Measurements from ENCODE around the gene SMIM20. TPM values are rescaled to one million over a fixed set of nuclear protein-coding genes. Genes with fewer than 3 reads are reported as not detected.

The SMIM20 gene
- total RNA-seq, 1 donor from 2014 or later: 15.2 TPM

- intact Hi-C loops (cut with micrococcal nuclease): no loop called here
Measured at GRCh38 chr4:25925486-25926201, 11.6 kb downstream of the SMIM20 start.

DNA sequence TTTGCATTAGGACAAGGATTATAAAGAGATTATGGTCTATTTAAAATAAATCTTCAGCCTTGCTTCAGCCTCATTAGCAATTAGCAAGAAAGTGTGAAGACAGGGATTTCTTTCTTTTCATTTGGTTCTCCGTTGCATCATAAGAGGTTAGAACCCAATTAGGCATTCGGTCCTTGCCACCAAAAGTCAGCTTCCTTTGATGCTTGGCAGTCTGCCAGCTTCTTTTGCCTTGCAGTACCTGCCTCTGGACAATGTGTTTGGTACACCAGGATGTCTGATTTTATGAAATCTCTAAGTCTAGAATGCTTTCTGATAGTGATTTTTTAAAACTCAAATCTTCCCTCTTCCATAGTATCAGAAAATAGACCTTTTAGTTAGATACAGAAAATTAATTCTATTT, 12.4 kb downstream of the SMIM20 start:
- intact Hi-C loops (cut with micrococcal nuclease): no loop called here

DNA sequence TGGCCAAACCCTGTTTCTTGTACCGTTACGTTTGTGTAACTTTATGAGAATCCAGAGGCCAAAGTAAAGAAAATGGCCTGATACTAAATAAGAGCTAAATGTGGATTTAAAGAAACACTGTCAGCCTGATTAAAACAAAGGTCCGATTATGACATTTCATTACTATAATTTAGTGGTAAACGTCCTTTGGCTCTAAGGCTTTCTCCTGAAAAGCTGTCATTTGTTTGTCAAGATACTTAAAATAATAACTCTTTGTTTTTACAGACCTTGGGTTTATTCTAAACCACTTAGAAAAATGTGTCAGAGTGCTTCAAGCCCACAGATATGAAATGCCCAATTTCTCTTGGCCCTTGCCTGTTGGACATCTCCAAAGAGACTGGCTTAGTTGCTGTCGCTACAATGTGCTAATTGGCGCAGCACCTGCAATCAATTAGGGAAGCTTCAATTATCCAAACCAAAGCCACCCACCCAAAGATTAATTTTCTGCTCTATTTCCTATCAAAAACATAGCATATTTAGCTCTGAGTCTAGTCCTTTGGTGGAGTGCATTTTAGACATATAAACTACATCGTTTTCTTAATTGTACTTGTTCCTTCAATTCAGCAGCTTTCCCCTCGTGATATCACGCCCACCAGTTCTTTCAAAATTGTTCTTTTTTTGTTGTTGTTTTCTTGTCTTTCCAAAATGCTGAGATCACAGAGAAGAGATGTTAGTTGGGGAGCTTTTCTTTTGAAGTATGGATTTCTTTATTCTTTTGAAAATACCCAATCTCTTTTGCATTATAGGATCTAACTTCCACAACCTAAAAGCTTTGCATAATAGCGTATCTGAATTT, 13.6 kb downstream of the SMIM20 start:
- intact Hi-C loops (cut with micrococcal nuclease): no loop called here

- intact Hi-C loops (cut with micrococcal nuclease): no loop called here
Measured at GRCh38 chr4:25928379-25929297, 14.6 kb downstream of the SMIM20 start.

- intact Hi-C loops (cut with micrococcal nuclease): no loop called here
Measured at GRCh38 chr4:25929298-25929686, 15.3 kb downstream of the SMIM20 start.

DNA sequence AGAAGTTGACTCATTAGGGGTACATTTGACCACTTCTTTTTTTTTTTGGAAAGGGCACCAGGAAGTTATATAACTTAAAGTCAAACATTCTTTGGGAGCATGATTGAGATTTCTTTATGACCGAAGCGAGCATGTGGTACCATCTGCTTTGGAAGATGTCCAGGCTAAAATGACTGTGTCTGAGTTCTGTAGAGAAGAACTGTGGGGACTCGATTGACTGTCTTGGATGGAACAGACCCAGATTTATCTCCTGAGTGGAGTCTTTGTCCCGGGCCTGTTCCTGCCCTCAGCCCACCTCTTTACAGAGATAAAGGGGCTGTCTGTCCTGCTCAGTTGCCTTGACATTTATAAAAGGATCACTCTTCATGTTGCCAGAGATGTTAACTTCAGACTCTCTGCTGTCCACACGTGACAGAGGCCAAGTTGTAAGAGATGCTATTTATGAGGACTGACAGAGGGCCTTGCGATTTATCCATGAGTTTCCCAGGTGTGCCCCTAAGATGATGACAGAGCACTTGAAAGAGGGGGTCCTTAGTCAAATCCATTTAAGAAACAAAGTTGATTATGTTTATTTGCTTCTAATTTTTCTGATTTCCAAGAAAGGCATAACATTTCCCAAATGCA, 16.8 kb downstream of the SMIM20 start:
- intact Hi-C loops (cut with micrococcal nuclease): no loop called here

DNA sequence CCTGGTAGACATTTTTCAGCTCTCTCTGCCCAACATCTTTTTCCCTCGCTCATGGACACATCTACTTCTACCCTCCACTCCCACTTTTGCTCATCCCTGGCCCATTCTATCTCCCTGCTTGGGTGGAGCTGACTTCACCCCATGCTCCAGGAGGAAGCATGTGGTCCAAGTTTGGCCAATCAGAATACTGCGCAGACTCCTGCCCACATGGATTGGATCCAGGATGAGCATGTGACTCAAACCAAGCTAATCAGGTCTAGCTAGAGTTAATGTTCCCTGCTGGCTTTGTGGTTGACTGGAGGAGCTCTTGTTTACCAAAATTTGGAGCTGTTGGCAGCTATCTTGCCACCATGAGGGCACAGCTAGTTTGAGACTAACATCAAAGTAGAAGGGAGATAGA, 22.7 kb downstream of the SMIM20 start:
- intact Hi-C loops (cut with micrococcal nuclease): loop anchor here (5.0 kb wide), 1 partner anchor 476 kb away; no protein-coding TSS in a partner anchor

GRCh38 chr4:25937801-25938200, 23.8 kb downstream of the SMIM20 start:
- intact Hi-C loops (cut with micrococcal nuclease): loop anchor here (2.0 to 5.0 kb wide), 2 partner anchors 23 to 474 kb away; partner anchors contain the start of gene SMIM20

DNA sequence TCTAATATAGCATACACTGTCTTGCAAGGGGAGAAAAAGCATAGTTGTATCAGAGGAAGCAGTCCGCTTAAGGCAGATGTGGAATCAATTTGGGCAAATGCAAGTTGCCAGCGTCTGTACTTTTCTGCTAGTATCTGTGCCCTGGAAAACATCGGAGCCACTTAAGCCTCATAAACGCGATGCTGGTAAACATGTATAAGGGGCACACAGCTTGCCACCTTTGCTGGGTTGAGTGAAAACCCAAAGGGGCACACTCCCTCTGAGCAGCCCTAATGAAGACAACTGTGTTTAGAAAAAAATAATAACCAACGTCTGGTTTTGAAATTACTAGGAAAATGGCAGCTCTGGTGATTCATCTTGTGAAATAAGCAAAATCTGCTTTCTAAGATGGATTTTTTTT, 24.3 kb downstream of the SMIM20 start:
- intact Hi-C loops (cut with micrococcal nuclease): loop anchor here (2.0 to 5.0 kb wide), 2 partner anchors 24 to 474 kb away; partner anchors contain the start of gene SMIM20

GRCh38 chr4:25938787-25939186, 24.8 kb downstream of the SMIM20 start:
- intact Hi-C loops (cut with micrococcal nuclease): loop anchor here (2.0 to 5.0 kb wide), 2 partner anchors 24 to 474 kb away; partner anchors contain the start of gene SMIM20

DNA sequence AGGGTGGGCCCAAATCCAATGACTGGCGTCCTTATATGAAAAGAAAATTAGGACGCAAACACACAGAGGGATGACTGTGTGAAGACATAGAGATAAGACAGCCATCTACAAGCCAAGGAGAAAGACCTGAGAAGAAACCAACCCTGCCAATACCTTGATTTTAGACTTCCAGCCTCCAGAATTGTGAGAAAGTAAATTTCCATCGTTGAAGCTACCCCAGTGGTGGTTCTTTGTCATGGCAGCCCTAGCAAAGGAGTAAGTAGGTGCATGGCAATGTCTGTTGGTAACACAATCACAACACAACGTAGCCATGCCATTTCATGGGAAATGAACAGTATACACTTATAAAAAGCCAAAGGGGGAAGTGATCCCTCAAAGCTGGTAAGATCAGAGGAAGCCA, 25.3 kb downstream of the SMIM20 start:
- intact Hi-C loops (cut with micrococcal nuclease): loop anchor here (2.0 to 5.0 kb wide), 2 partner anchors 25 to 473 kb away; partner anchors contain the start of gene SMIM20

GRCh38 chr4:25941457-25942221, 27.6 kb downstream of the SMIM20 start:
- intact Hi-C loops (cut with micrococcal nuclease): no loop called here

GRCh38 chr4:25943312-25943711, 29.3 kb downstream of the SMIM20 start:
- intact Hi-C loops (cut with micrococcal nuclease): no loop called here

DNA sequence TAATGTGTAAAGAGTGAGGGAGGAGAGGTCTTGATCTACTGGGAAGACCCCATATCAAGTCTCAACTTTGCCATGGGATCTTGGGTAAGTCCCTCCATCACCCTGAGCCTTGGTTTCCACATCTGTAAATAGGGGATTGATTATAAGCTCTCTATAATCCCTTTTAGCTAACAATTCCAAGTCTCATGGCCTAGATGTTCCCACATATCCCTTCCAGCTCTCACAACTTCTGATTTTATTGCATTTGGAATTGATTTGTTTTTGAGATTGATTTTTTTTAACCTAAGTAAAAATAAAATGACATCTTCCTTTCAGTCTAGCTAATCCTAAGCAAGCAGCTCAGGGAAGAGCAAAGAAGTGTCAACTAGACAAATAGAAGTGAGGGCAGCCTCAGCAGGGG, 29.8 kb downstream of the SMIM20 start:
- intact Hi-C loops (cut with micrococcal nuclease): no loop called here

DNA sequence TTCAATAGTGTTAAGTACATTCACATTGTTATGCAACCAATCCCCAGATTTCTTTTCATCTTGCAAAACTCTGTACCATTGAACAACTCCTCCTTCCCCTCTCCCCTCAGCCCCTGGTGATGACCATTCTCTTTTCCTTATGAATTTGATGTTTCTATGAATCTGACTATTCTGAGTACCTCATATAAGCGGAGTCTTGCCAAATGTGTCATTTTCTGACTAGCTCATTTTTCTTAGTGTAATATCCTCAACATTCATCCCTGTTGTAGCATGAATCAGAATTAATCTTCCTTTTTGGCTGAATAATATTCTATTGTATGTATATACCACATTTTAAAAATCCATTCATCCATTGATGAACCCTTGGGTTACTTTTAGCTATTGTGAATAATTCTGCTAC, 34.0 kb downstream of the SMIM20 start:
- intact Hi-C loops (cut with micrococcal nuclease): no loop called here

- intact Hi-C loops (cut with micrococcal nuclease): no loop called here
Measured at GRCh38 chr4:25949173-25949748, 35.2 kb downstream of the SMIM20 start.

DNA sequence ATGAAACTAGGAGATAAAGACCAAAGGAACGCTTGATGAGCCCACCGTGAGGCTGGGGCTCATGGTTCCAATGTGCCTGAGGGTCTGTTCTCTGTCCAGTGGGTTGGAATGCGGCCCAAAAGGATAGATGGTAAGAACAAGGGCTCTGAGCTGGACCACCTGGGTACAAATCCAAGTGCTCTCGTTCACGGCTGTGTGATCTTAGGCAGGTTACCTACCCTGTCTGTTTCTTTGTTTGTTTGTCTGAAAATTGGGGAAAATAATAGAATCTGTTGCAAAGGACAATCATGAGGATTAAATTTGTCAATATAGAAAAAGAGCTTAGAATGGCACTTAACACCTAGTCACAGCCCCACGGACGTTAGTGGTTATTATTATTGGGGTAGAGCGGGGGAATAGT, 36.0 kb downstream of the SMIM20 start:
- intact Hi-C loops (cut with micrococcal nuclease): no loop called here

GRCh38 chr4:25950461-25951389, 36.7 kb downstream of the SMIM20 start:
- intact Hi-C loops (cut with micrococcal nuclease): no loop called here
